ENCODE data around the gene DYNLT2.

DNA sequence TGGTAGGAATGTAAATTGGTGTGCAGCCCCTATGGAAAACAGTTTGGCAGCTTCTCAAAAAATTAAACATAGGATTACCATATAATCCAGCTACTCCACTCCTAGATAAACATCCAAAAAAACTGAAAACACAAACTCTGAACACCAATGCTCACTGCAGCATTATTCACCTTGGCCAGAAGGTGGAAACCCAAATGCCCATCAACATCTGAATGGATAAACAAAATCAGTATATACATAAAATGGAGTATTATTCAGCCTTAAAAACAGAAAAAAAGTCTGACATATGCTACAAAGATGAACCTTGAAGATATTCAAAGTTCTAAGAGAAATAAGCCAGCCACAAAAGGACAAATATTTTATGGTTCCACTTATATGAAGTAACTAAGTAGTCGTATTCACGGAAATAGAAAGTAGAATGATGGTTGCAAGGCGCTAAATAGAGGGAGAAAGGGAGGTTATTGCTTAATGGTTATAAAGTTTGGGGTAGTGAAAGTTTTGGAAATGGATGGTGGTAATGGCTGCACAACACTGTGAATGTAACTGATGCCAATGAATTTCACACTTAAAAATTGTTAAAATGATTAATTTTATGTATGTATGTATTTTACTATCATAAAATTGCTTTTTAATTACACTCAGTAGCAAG lies 31.0 kb downstream of the DYNLT2 start:
- TF ChIP-seq, protein P1, sequence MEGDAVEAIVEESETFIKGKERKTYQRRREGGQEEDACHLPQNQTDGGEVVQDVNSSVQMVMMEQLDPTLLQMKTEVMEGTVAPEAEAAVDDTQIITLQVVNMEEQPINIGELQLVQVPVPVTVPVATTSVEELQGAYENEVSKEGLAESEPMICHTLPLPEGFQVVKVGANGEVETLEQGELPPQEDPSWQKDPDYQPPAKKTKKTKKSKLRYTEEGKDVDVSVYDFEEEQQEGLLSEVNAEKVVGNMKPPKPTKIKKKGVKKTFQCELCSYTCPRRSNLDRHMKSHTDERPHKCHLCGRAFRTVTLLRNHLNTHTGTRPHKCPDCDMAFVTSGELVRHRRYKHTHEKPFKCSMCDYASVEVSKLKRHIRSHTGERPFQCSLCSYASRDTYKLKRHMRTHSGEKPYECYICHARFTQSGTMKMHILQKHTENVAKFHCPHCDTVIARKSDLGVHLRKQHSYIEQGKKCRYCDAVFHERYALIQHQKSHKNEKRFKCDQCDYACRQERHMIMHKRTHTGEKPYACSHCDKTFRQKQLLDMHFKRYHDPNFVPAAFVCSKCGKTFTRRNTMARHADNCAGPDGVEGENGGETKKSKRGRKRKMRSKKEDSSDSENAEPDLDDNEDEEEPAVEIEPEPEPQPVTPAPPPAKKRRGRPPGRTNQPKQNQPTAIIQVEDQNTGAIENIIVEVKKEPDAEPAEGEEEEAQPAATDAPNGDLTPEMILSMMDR (IDR thresholded peaks at IDR 0.05), result no peak
- no peak for TF ChIP-seq POLR2AphosphoS5 (IDR thresholded peaks at IDR 0.05; ENCODE audit: insufficient read depth in 1 of 2, low read depth in 1 of 2)
